DOHH2 (cell line): ENCODE measurements around the gene CACNA1B.
"Not testable (repeated sequence)": the region's sequence is repeated elsewhere in the genome, so short reads cannot be mapped to it uniquely, and the experiment has no call there.

ENCODE experiments used
- H3F3A ChIP-seq: fragments of 200-600 bp; sonication (generic), shearing (Covaris generic); 2 replicates; pipeline ENCODE4 v1.6.0; 2016; ENCODE audit warnings: antibody characterized with exemption, mild to moderate bottlenecking; ENCODE audit not compliant: control insufficient read depth, insufficient read depth
- H3K27ac ChIP-seq: fragments of 200-600 bp; sonication (generic); 2 replicates; pipeline ENCODE4 v1.5.1; 2014; ENCODE audit warnings: low read depth, mild to moderate bottlenecking, low read length, moderate library complexity
- H3K27me3 ChIP-seq: fragments of 200-600 bp; sonication (generic); 2 replicates; pipeline ENCODE4 v1.6.1; 2014; ENCODE audit warnings: mild to moderate bottlenecking, low read length, mixed read lengths; ENCODE audit not compliant: control insufficient read depth
- H3K36me3 ChIP-seq: fragments of 200-600 bp; sonication (generic); 2 replicates; pipeline ENCODE4 v1.6.1; 2014; ENCODE audit warnings: mild to moderate bottlenecking, low read length, moderate library complexity, mixed read lengths; ENCODE audit not compliant: control insufficient read depth
- H3K4me1 ChIP-seq: fragments of 200-600 bp; sonication (generic); 2 replicates; pipeline ENCODE4 v1.6.1; 2014; ENCODE audit warnings: mild to moderate bottlenecking, low read length, mixed read lengths; ENCODE audit not compliant: control insufficient read depth
- H3K4me2 ChIP-seq: fragments of 200-600 bp; sonication (generic); 2 replicates; pipeline ENCODE4 v1.6.0; 2014; ENCODE audit warnings: mild to moderate bottlenecking, low read length, moderate library complexity
- H3K4me3 ChIP-seq: fragments of 200-600 bp; sonication (generic); 2 replicates; pipeline ENCODE4 v1.5.1; 2014; ENCODE audit warnings: mild to moderate bottlenecking, low read length, mixed read lengths
- H3K79me2 ChIP-seq: fragments of 200-600 bp; sonication (generic); 2 replicates; pipeline ENCODE4 v1.6.1; 2014; ENCODE audit warnings: mild to moderate bottlenecking, low read length, mixed read lengths; ENCODE audit not compliant: control insufficient read depth
- H3K9me2 ChIP-seq: fragments of 200-600 bp; sonication (generic); replicated peaks from 2 replicates; pipeline ENCODE4 v1.6.1; 2014; ENCODE audit warnings: mild to moderate bottlenecking, low read length, mixed read lengths; ENCODE audit not compliant: control insufficient read depth
- H3K9me3 ChIP-seq: fragments of 200-600 bp; sonication (generic); 2 replicates; pipeline ENCODE4 v1.6.1; 2014; ENCODE audit warnings: antibody characterized with exemption, low read length, mixed read lengths; ENCODE audit not compliant: control insufficient read depth, insufficient read depth
- H4K20me1 ChIP-seq: fragments of 200-600 bp; sonication (generic); 2 replicates; pipeline ENCODE4 v1.6.0; 2014; ENCODE audit warnings: low read depth, mild to moderate bottlenecking, antibody characterized with exemption, low read length, moderate library complexity; ENCODE audit not compliant: control insufficient read depth, insufficient read depth
- EZH2phosphoT487 ChIP-seq: fragments of 200-600 bp; sonication (generic); IDR thresholded peaks from 2 replicates; pipeline ENCODE4 v1.6.1; 2017; ENCODE audit warnings: borderline replicate concordance, mild to moderate bottlenecking, antibody characterized with exemption, low read length, moderate library complexity, mixed read lengths
- TF ChIP-seq, protein P1 (sequence below): fragments of 200-600 bp; sonication (generic); IDR thresholded peaks from one replicate; pipeline ENCODE4 v1.5.1; 2014; ENCODE audit warnings: antibody characterized with exemption, mild to moderate bottlenecking, low read depth, low read length; ENCODE audit not compliant: poor library complexity, severe bottlenecking

The CACNA1B gene

GRCh38 chr9:137877506-137878122 lies at the start of gene CACNA1B:
CACNA1B (plus strand) TSS chr9:137877782; CDS start chr9:137877934, 152 bp downstream.
- not testable (repeated sequence) for H3K4me3 ChIP-seq

GRCh38 chr9:137827908-137828526 lies 49.6 kb upstream of the CACNA1B start:
- Histone ChIP-seq H3K36me3 (peaks cover 88% of the 10 kb centered on the region), H3K4me2 (no peak overlapping the region), H3K79me2 (peaks cover 35% of the 10 kb centered on the region), H3K9me3 (no peaks in the 10 kb centered on the region), H3K27ac (no peak overlapping the region), H3K9me2 (no peaks in the 10 kb centered on the region), H3K27me3 (no peaks in the 10 kb centered on the region), H3K4me3 (no peak overlapping the region), H3F3A (peaks cover 9% of the 10 kb centered on the region; the same call in 1 of the 2 replicates), H3K4me1 (peaks cover 16% of the 10 kb centered on the region), H4K20me1 (peaks cover 9% of the 10 kb centered on the region; the same call in 1 of the 2 replicates)
- no peak for TF ChIP-seq EZH2phosphoT487
- TF ChIP-seq, protein P1, sequence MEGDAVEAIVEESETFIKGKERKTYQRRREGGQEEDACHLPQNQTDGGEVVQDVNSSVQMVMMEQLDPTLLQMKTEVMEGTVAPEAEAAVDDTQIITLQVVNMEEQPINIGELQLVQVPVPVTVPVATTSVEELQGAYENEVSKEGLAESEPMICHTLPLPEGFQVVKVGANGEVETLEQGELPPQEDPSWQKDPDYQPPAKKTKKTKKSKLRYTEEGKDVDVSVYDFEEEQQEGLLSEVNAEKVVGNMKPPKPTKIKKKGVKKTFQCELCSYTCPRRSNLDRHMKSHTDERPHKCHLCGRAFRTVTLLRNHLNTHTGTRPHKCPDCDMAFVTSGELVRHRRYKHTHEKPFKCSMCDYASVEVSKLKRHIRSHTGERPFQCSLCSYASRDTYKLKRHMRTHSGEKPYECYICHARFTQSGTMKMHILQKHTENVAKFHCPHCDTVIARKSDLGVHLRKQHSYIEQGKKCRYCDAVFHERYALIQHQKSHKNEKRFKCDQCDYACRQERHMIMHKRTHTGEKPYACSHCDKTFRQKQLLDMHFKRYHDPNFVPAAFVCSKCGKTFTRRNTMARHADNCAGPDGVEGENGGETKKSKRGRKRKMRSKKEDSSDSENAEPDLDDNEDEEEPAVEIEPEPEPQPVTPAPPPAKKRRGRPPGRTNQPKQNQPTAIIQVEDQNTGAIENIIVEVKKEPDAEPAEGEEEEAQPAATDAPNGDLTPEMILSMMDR = no peak

More at GRCh38 chr9:137877506-137878122, at the start of gene CACNA1B:
- H3K79me2 ChIP-seq, H3K36me3 ChIP-seq, H4K20me1 ChIP-seq, H3K9me2 ChIP-seq, H3K4me1 ChIP-seq, H3K27ac ChIP-seq, H3F3A ChIP-seq, H3K27me3 ChIP-seq, H3K9me3 ChIP-seq, H3K4me2 ChIP-seq: not testable (repeated sequence)

DNA sequence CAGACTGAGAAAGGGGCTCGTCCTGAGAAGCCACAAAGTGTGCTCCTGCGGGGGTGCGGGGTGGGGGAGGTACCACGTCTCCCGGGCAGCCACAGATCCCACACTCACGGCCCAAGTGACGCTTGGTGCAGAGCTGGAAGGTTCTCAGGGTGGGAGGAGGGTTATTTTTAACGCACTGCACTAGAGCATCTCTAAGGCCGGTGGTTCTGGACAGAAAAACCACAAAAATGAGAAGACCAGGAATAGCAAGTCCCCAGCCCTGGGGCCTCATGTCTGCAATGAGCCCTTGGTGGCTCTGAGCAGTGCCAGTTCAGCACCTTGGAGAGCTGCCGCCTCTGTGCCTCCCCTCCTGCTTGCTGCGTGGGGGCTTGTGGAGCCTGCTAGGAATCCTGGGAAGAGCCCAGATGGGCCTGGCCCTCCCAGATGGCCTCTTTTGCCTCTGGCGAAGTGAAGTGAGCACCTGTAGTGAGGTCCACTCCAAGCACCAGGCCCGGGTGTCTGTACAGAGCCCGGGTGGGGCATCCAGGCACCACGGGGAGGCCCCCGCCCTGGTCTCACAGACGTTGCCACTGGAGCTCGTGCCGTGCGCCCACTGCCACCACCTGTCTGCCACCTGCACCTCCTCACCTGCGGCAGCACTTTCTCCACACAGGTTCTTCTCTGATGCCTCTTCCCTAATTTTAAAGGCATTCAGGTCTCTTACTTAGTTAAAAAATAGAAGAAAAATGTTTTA lies 48.9 kb upstream of the CACNA1B start:
- Histone ChIP-seq H3K27me3 (no peaks in the 10 kb centered on the region), H3K4me1 (peaks cover 16% of the 10 kb centered on the region), H3K27ac (no peak overlapping the region), H3K36me3 (peaks cover 93% of the 10 kb centered on the region), H3F3A (peaks cover 9% of the 10 kb centered on the region; the same call in 1 of the 2 replicates), H3K4me3 (no peak overlapping the region), H3K4me2 (no peak overlapping the region), H4K20me1 (peaks cover 9% of the 10 kb centered on the region; the same call in 1 of the 2 replicates), H3K79me2 (peaks cover 35% of the 10 kb centered on the region), H3K9me3 (no peaks in the 10 kb centered on the region), H3K9me2 (no peaks in the 10 kb centered on the region)
- TF ChIP-seq, protein P1 = no peak
- TF ChIP-seq EZH2phosphoT487 = no peak
